Measurements from ENCODE around the gene CAMKK2. TPM values are rescaled to one million over a fixed set of nuclear protein-coding genes. Genes with fewer than 3 reads are reported as not detected.
A peak's percentile ranks its signal among the peaks of the same experiment; 100 is the strongest.

The CAMKK2 gene
- total and polyA plus RNA-seq, 2 donors from 2014 or later, result 16.3 to 35.6 TPM

DNA sequence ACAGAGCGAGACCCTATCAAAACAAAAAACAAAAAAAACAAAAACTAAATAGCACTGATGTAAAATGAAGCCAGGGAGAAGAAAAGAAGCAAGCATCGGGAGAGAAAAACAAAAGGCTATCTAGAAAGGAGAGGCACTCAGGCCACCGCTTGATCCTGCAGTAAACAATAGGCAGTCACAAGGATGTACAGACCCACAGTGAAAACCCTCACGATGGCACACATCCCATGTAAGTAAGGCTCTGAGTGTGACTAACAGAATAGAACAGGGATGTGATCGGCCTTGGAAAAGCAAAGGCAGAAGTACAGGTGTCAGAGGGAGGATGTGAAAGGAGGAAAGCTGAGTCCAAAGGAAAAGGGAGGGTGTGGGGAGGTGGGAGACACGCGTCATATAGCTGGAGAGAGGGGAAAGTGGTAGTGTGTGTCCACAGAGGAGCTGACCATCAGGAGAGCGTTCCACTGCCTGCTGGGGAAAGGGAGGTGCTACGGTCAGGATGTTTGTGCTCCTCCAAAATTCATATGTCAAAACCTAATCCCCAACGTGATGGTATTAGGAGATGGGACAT is 31.5 kb downstream of the CAMKK2 start:
- peak in 4 of 5 donors; percentile 3 to 69 (median 51) for DNase-seq
- H3K4me1 ChIP-seq (ENCODE audit: control insufficient read depth in 2 of 3, insufficient read depth in 2 of 3, low read depth in 1 of 3, low read length in 3 of 3), result no peaks in the 10 kb centered on the region
- H3K9me3 ChIP-seq (ENCODE audit: control insufficient read depth in 2 of 3, insufficient read depth in 1 of 3, low read length in 3 of 3), result no peaks in the 10 kb centered on the region
- no peaks in the 10 kb centered on the region for H3K27me3 ChIP-seq (ENCODE audit: control insufficient read depth, insufficient read depth, low read length)
- H3K36me3 ChIP-seq (ENCODE audit: control insufficient read depth in 2 of 3, insufficient read depth in 3 of 3, low read length in 3 of 3), result peaks cover 7 to 14% (median 11%) of the 10 kb centered on the region in 3 donors
- no peak overlapping the region for H3K9ac ChIP-seq (ENCODE audit: low read length in 3 of 3)
- TF ChIP-seq CTCF (IDR thresholded peaks at IDR 0.05; ENCODE audit: borderline replicate concordance, extremely low read depth, insufficient read depth), result no peak
- H3K27ac ChIP-seq (ENCODE audit: low read depth in 2 of 2, low read length in 2 of 2), result no peak overlapping the region
- FAIRE-seq, result no peak
- no peak overlapping the region for H3K4me3 ChIP-seq (ENCODE audit: low read length in 3 of 3)
- intact Hi-C loops (cut with DNase I), result no loop called here

DNA sequence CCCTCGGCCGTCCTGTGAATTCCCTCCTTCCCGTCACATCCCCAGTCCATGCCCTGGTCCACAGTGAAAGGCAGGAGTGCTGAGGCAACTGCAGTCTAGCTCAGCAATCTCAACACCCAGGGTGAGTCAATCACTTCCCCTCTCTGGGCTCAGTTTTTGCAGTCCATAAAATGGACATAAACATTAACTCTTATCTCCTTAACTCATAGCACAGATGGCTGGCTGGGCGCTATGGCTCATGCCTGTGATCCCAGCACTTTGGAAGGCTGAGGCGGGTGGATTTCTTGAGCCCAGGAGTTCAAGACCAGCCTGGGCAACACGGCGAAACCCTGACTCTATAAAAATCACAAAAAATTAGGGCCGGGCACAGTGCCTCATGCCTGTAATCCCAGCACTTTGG is 32.4 kb downstream of the CAMKK2 start:
- DNase-seq, result peak in 1 of 5 donors; percentile 19
- Histone ChIP-seq H3K4me1 (ENCODE audit: control insufficient read depth in 2 of 3, insufficient read depth in 2 of 3, low read depth in 1 of 3, low read length in 3 of 3) (no peaks in the 10 kb centered on the region), H3K27me3 (ENCODE audit: control insufficient read depth, insufficient read depth, low read length) (no peaks in the 10 kb centered on the region), H3K4me3 (ENCODE audit: low read length in 3 of 3) (no peak overlapping the region), H3K36me3 (ENCODE audit: control insufficient read depth in 2 of 3, insufficient read depth in 3 of 3, low read length in 3 of 3) (peaks cover 5 to 14% (median 9%) of the 10 kb centered on the region in 3 donors), H3K9me3 (ENCODE audit: control insufficient read depth in 2 of 3, insufficient read depth in 1 of 3, low read length in 3 of 3) (no peaks in the 10 kb centered on the region), H3K9ac (ENCODE audit: low read length in 3 of 3) (no peak overlapping the region), H3K27ac (ENCODE audit: low read depth in 2 of 2, low read length in 2 of 2) (no peak overlapping the region)
- no peak for FAIRE-seq
- intact Hi-C loops (cut with DNase I), result no loop called here
- TF ChIP-seq CTCF (IDR thresholded peaks at IDR 0.05; ENCODE audit: borderline replicate concordance, extremely low read depth, insufficient read depth), result no peak

GRCh38 chr12:121263206-121263935 is 33.1 kb downstream of the CAMKK2 start:
- H3K9me3 ChIP-seq (ENCODE audit: control insufficient read depth in 2 of 3, insufficient read depth in 1 of 3, low read length in 3 of 3), result no peaks in the 10 kb centered on the region
- no peak for TF ChIP-seq CTCF (IDR thresholded peaks at IDR 0.05; ENCODE audit: borderline replicate concordance, extremely low read depth, insufficient read depth)
- no peak overlapping the region for H3K27ac ChIP-seq (ENCODE audit: low read depth in 2 of 2, low read length in 2 of 2)
- peak in 1 of 5 donors; percentile 37 for DNase-seq
- intact Hi-C loops (cut with DNase I), result no loop called here
- no peak overlapping the region for H3K4me3 ChIP-seq (ENCODE audit: low read length in 3 of 3)
- H3K27me3 ChIP-seq (ENCODE audit: control insufficient read depth, insufficient read depth, low read length), result no peaks in the 10 kb centered on the region
- H3K4me1 ChIP-seq (ENCODE audit: control insufficient read depth in 2 of 3, insufficient read depth in 2 of 3, low read depth in 1 of 3, low read length in 3 of 3), result no peaks in the 10 kb centered on the region
- no peak overlapping the region for H3K9ac ChIP-seq (ENCODE audit: low read length in 3 of 3)
- H3K36me3 ChIP-seq (ENCODE audit: control insufficient read depth in 2 of 3, insufficient read depth in 3 of 3, low read length in 3 of 3), result peaks cover 4 to 16% (median 8%) of the 10 kb centered on the region in 3 donors
- FAIRE-seq, result no peak

Data from kidney (tissue), 14 donors.